Stimulated activated CD4-positive, alpha-beta T cell treated with anti-CD3 and anti-CD28 coated beads, Interleukin-1b, Interleukin-23, amount 100 ng/mL, for 48 hours (primary cell): ENCODE data around the gene CENPP.

Source experiments
- DNase-seq: peaks from one replicate; pipeline ENCODE4 v3.0.0-alpha.2; 2020

The CENPP gene

GRCh38 chr9:92325269-92325990, at the start of gene CENPP, which contains the start of gene NOL8:
Gene CENPP (plus strand): TSS chr9:92325953.
Gene NOL8 (minus strand): TSS chr9:92325350. CDS start chr9:92324161, 1,189 bp downstream.
- DNase-seq, result peak; percentile 83

GRCh38 chr9:92276331-92277032, 49.3 kb upstream of the CENPP start:
- no peak for DNase-seq

- DNase-seq, result no peak
These were observed 47.6 kb upstream of the CENPP start for GRCh38 chr9:92278110-92278509.

- DNase-seq, result no peak
These were observed 46.5 kb upstream of the CENPP start for GRCh38 chr9:92279302-92279701.

GRCh38 chr9:92289708-92290390, 35.9 kb upstream of the CENPP start:
- no peak for DNase-seq

GRCh38 chr9:92290785-92291429, 34.8 kb upstream of the CENPP start:
- no peak for DNase-seq

- no peak for DNase-seq
These were observed 34.2 kb upstream of the CENPP start for GRCh38 chr9:92291577-92291976.

GRCh38 chr9:92292338-92293074, 33.2 kb upstream of the CENPP start:
- DNase-seq, result no peak

- no peak for DNase-seq
These were observed 32.7 kb upstream of the CENPP start for GRCh38 chr9:92293075-92293354.

GRCh38 chr9:92293452-92294296, 32.1 kb upstream of the CENPP start, which contains the start of gene IARS1:
Gene IARS1 (minus strand): TSS chr9:92293697. CDS start chr9:92289419, 4,278 bp downstream.
- DNase-seq, result peak; percentile 100

GRCh38 chr9:92294297-92294676, 31.5 kb upstream of the CENPP start:
- peak; percentile 16 for DNase-seq

GRCh38 chr9:92295240-92295790, 30.4 kb upstream of the CENPP start:
- DNase-seq, result no peak

GRCh38 chr9:92295827-92296258, 29.9 kb upstream of the CENPP start:
- DNase-seq, result no peak

- no peak for DNase-seq
These were observed 28.1 kb upstream of the CENPP start for GRCh38 chr9:92297611-92298010.

- DNase-seq, result no peak
These were observed 27.7 kb upstream of the CENPP start for GRCh38 chr9:92298036-92298435.

GRCh38 chr9:92299116-92299515, 26.6 kb upstream of the CENPP start:
- no peak for DNase-seq

- no peak for DNase-seq
These were observed 24.8 kb upstream of the CENPP start for GRCh38 chr9:92300936-92301335.

GRCh38 chr9:92308893-92309292, 16.9 kb upstream of the CENPP start:
- no peak for DNase-seq

GRCh38 chr9:92310562-92310961, 15.2 kb upstream of the CENPP start:
- DNase-seq, result no peak

GRCh38 chr9:92312887-92313623, 12.7 kb upstream of the CENPP start:
- DNase-seq, result no peak

- DNase-seq, result no peak
These were observed 12.1 kb upstream of the CENPP start for GRCh38 chr9:92313624-92314012.
